ENCODE data around the gene NANS.

- TF ChIP-seq CTCF (optimal IDR thresholded peaks at IDR 0.05 in 1 of 3, IDR thresholded peaks at IDR 0.05 in 1 of 3, conservative IDR thresholded peaks at IDR 0.05 in 1 of 3; ENCODE audit: extremely low read depth in 1 of 3, insufficient read depth in 2 of 3, low read length in 3 of 3) (no peak), EZH2 (IDR thresholded peaks at IDR 0.05; ENCODE audit: low read length) (no peak)
These were observed 37.8 kb downstream of the NANS start for GRCh38 chr9:98094316-98094715.
